Hypothalamus (tissue), 51 donors: ENCODE results near the gene AMOTL1.

Experiments
- DNase-seq, 51 donors: peaks; one replicate each; lab custom pipeline; 2025; lab: John Stamatoyannopoulos, UW

The AMOTL1 gene

GRCh38 chr11:94766713-94767206 is 1.4 kb upstream of the AMOTL1 start:
- DNase-seq: no peak

GRCh38 chr11:94767291-94767690 is 865 bp upstream of the AMOTL1 start:
- DNase-seq: no peak

GRCh38 chr11:94768602-94769541 is 716 bp downstream of the AMOTL1 start:
- DNase-seq: peak in 29 of 51 donors; percentile 1 to 52 (median 18)

GRCh38 chr11:94769880-94770279 is 1.7 kb downstream of the AMOTL1 start:
- DNase-seq: no peak

- no peak for DNase-seq
Observed at GRCh38 chr11:94770563-94771120, 2.5 kb downstream of the AMOTL1 start.

- DNase-seq: no peak
Observed at GRCh38 chr11:94771390-94771789, 3.2 kb downstream of the AMOTL1 start.

GRCh38 chr11:94771951-94772350 is 3.8 kb downstream of the AMOTL1 start:
- DNase-seq: no peak

- DNase-seq: no peak
Observed at GRCh38 chr11:94773842-94774241, 5.7 kb downstream of the AMOTL1 start.

GRCh38 chr11:94774345-94774744 is 6.2 kb downstream of the AMOTL1 start:
- DNase-seq: no peak

- no peak for DNase-seq
Observed at GRCh38 chr11:94775567-94776327, 7.6 kb downstream of the AMOTL1 start.

- DNase-seq: no peak
Observed at GRCh38 chr11:94776351-94777321, 8.5 kb downstream of the AMOTL1 start.

- DNase-seq: no peak
Observed at GRCh38 chr11:94780432-94780831, 12.3 kb downstream of the AMOTL1 start.

GRCh38 chr11:94781837-94782236 is 13.7 kb downstream of the AMOTL1 start:
- DNase-seq: no peak

- DNase-seq: no peak
Observed at GRCh38 chr11:94782446-94782845, 14.3 kb downstream of the AMOTL1 start.

- DNase-seq: no peak
Observed at GRCh38 chr11:94784884-94785283, 16.7 kb downstream of the AMOTL1 start.

- DNase-seq: no peak
Observed at GRCh38 chr11:94785509-94785908, 17.4 kb downstream of the AMOTL1 start.

- peak in 1 of 51 donors; percentile 13 for DNase-seq
Observed at GRCh38 chr11:94786264-94787126, 18.3 kb downstream of the AMOTL1 start.

GRCh38 chr11:94787801-94788200 is 19.6 kb downstream of the AMOTL1 start:
- no peak for DNase-seq

GRCh38 chr11:94788396-94788795 is 20.2 kb downstream of the AMOTL1 start:
- DNase-seq: no peak
